BJ (cell line): Measurements from ENCODE around the gene SPTLC3. TPM values are rescaled to one million over a fixed set of nuclear protein-coding genes. Genes with fewer than 3 reads are reported as not detected.

Experiments
- CTCF ChIA-PET: fragments of 350-600 bp; formaldehyde crosslinking; extraction: SDS; loops from one replicate; lab custom pipeline; 2021; ENCODE audit warnings: antibody characterized with exemption, inconsistent platforms; lab: Yijun Ruan, JAX
- POLR2A ChIA-PET: fragments of 300-600 bp; sonication (Branson Sonifier 250); formaldehyde crosslinking; extraction: SDS; loops from one replicate; lab custom pipeline; 2021; ENCODE audit warnings: antibody characterized with exemption; lab: Charles Lee
- DNase-seq: peaks from one replicate; pipeline ENCODE4 v3.0.0-alpha.2; 2011; ENCODE audit warnings: low read depth
- H3K27me3 ChIP-seq: 2 replicates; pipeline ENCODE4 v1.6.0; 2011; ENCODE audit warnings: low read length; ENCODE audit not compliant: control insufficient read depth, insufficient read depth
- H3K36me3 ChIP-seq: 2 replicates; pipeline ENCODE4 v1.5.1; 2011; ENCODE audit warnings: low read length; ENCODE audit not compliant: control insufficient read depth, insufficient read depth
- H3K4me3 ChIP-seq: 2 replicates; pipeline ENCODE4 v1.5.1; 2011; ENCODE audit warnings: low read depth, mild to moderate bottlenecking, control low read depth, low read length
- CTCF ChIP-seq: IDR thresholded peaks from 2 replicates; pipeline ENCODE4 v1.5.1; 2011; ENCODE audit warnings: low read depth, mild to moderate bottlenecking, control low read depth, inconsistent platforms, low read length, moderate library complexity; ENCODE audit not compliant: insufficient read depth
- polyA plus RNA-seq: library from polyadenylated mRNA; depleted of rRNA; stranded (reverse); fragments of >200 nt; gene quantifications from 2 replicates; pipeline ENCODE4 v1.2.3, GENCODE V29; 2011

SPTLC3 gene
- polyA plus RNA-seq, 1 experiment: 0.27 TPM

- no peaks in the 10 kb centered on the region for H3K36me3 ChIP-seq
- ChIA-PET POLR2A (no interaction called here), CTCF (no interaction called here)
- TF ChIP-seq CTCF: no peak
- H3K27me3 ChIP-seq: no peaks in the 10 kb centered on the region
- DNase-seq: no peak
- H3K4me3 ChIP-seq: no peak overlapping the region
Observed at GRCh38 chr20:13113731-13114130, 105.0 kb downstream of the SPTLC3 start.

- no peak for TF ChIP-seq CTCF
- Histone ChIP-seq H3K27me3 (peaks cover 3% of the 10 kb centered on the region), H3K36me3 (no peaks in the 10 kb centered on the region), H3K4me3 (no peak overlapping the region)
- DNase-seq: no peak
- CTCF ChIA-PET: interaction anchor here (1.0 to 3.3 kb wide), 4 partner anchors 145 to 656 kb away, joined by 3 to 19 read pairs (median 6); no protein-coding TSS in a partner anchor
- POLR2A ChIA-PET: no interaction called here
Observed at GRCh38 chr20:13117200-13117599, 108.4 kb downstream of the SPTLC3 start.

- Histone ChIP-seq H3K4me3 (no peak overlapping the region), H3K36me3 (no peaks in the 10 kb centered on the region), H3K27me3 (peaks cover 3% of the 10 kb centered on the region)
- no peak for TF ChIP-seq CTCF
- DNase-seq: no peak
- ChIA-PET POLR2A (no interaction called here), CTCF (interaction anchor here (0.6 to 1.4 kb wide), 15 partner anchors 9 to 653 kb away, joined by 3 to 12 read pairs (median 3); no protein-coding TSS in a partner anchor)
Observed at GRCh38 chr20:13118676-13119075, 109.9 kb downstream of the SPTLC3 start.

GRCh38 chr20:13119583-13119982, 110.8 kb downstream of the SPTLC3 start:
- TF ChIP-seq CTCF: peak; percentile 90
- Histone ChIP-seq H3K27me3 (peaks cover 3% of the 10 kb centered on the region), H3K36me3 (no peaks in the 10 kb centered on the region), H3K4me3 (no peak overlapping the region)
- POLR2A ChIA-PET: no interaction called here
- DNase-seq: no peak
- CTCF ChIA-PET: interaction anchor here (0.9 to 2.4 kb wide), 8 partner anchors 11 to 652 kb away, joined by 3 to 12 read pairs (median 4); no protein-coding TSS in a partner anchor

GRCh38 chr20:13120471-13120870, 111.7 kb downstream of the SPTLC3 start:
- Histone ChIP-seq H3K36me3 (no peaks in the 10 kb centered on the region), H3K27me3 (peaks cover 3% of the 10 kb centered on the region), H3K4me3 (no peak overlapping the region)
- ChIA-PET POLR2A (no interaction called here), CTCF (interaction anchor here (0.7 to 2.4 kb wide), 8 partner anchors 10 to 642 kb away, joined by 3 to 9 read pairs (median 4); no protein-coding TSS in a partner anchor)
- no peak for DNase-seq
- no peak for TF ChIP-seq CTCF
